Neural cell (in vitro differentiated cells): ENCODE results near the gene NAALADL1.

Source experiments
- CTCF ChIP-seq: fragments of 450-650 bp; IDR thresholded peaks from 2 replicates; pipeline ENCODE4 v1.5.1; 2014; ENCODE audit warnings: antibody characterized with exemption, mild to moderate bottlenecking, moderate library complexity; ENCODE audit not compliant: poor library complexity, severe bottlenecking
- EZH2 ChIP-seq: fragments of 200-600, 300-800 bp; shearing (Covaris generic), sonication (generic); IDR thresholded peaks from 2 replicates; pipeline ENCODE4 v1.6.1; 2014; ENCODE audit warnings: antibody characterized with exemption, low read length, borderline replicate concordance, mild to moderate bottlenecking; ENCODE audit not compliant: insufficient read depth, poor library complexity, severe bottlenecking
- MXI1 ChIP-seq: fragments of 450-650 bp; conservative IDR thresholded peaks from 2 replicates; pipeline ENCODE4 v1.6.1; 2014; ENCODE audit warnings: antibody characterized with exemption, mild to moderate bottlenecking; ENCODE audit not compliant: poor library complexity, severe bottlenecking
- POLR2AphosphoS5 ChIP-seq: IDR thresholded peaks from 2 replicates; pipeline ENCODE4 v1.6.1; 2012
- RAD21 ChIP-seq: fragments of 450-650 bp; conservative IDR thresholded peaks from 2 replicates; pipeline ENCODE4 v1.6.1; 2014; ENCODE audit warnings: antibody characterized with exemption, mild to moderate bottlenecking, moderate library complexity
- REST ChIP-seq: IDR thresholded peaks from 2 replicates; pipeline ENCODE4 v1.6.1; 2012; ENCODE audit warnings: borderline replicate concordance
- SMC3 ChIP-seq: fragments of 450-650 bp; conservative IDR thresholded peaks from 2 replicates; pipeline ENCODE4 v1.6.1; 2014; ENCODE audit warnings: antibody characterized with exemption, mild to moderate bottlenecking, moderate library complexity; ENCODE audit not compliant: poor library complexity
- TAF1 ChIP-seq: IDR thresholded peaks from 2 replicates; pipeline ENCODE4 v1.6.1; 2012; ENCODE audit warnings: low read depth

GRCh38 chr11:65013888-65014725 is 44.2 kb downstream of the NAALADL1 start, which contains the start of gene ARL2:
- peak; percentile 54 for TF ChIP-seq POLR2AphosphoS5
- peak; percentile 97 for TF ChIP-seq CTCF
- TF ChIP-seq EZH2 = no peak
- peak; percentile 37 for TF ChIP-seq TAF1
- peak; percentile 52 for TF ChIP-seq RAD21
- peak; percentile 47 for TF ChIP-seq REST
- peak; percentile 63 for TF ChIP-seq SMC3
- TF ChIP-seq MXI1 = peak; percentile 80
